H1 (cell line): ENCODE measurements around the gene ZBTB38. TPM values are rescaled to one million over a fixed set of nuclear protein-coding genes. Genes with fewer than 3 reads are reported as not detected.

Experiments
- CTCF ChIA-PET: fragments of 300-600 bp; sonication (Branson Sonifier 250); formaldehyde crosslinking; loops from one replicate; lab custom pipeline; 2021; ENCODE audit not compliant: partially characterized antibody; lab: Charles Lee
- POLR2A ChIA-PET: fragments of 300-600 bp; sonication (Branson Sonifier 250); formaldehyde crosslinking; loops from one replicate; lab custom pipeline; 2021; ENCODE audit warnings: inconsistent platforms; ENCODE audit not compliant: partially characterized antibody; lab: Charles Lee
- DNase-seq, 2 experiments: peaks; one replicate each; pipeline versions ENCODE4 v3.0.0 to v3.0.0-alpha.2; 2010 to 2022; ENCODE audit warnings: low spot score in 2 of 2, low read depth in 1 of 2, mixed read lengths in 1 of 2
- FAIRE-seq: peaks from 2 replicates; lab custom pipeline; 2011; peaks lifted over from hg19 to GRCh38; lab: Jason Lieb, UNC
- H2AFZ ChIP-seq: 2 replicates; pipeline ENCODE4 v1.8.1; 2012; ENCODE audit warnings: low read length, inconsistent platforms
- H2AK5ac ChIP-seq: 2 replicates; pipeline ENCODE4 v1.6.1; 2013; ENCODE audit warnings: low read depth, low read length
- H2BK120ac ChIP-seq: replicated peaks from 2 replicates; pipeline ENCODE3; 2013; ENCODE audit warnings: low read depth, low read length, inconsistent platforms
- H2BK12ac ChIP-seq: 2 replicates; pipeline ENCODE4 v1.6.1; 2013; ENCODE audit warnings: low read depth, low read length
- H2BK15ac ChIP-seq: 2 replicates; pipeline ENCODE4 v1.6.1; 2013; ENCODE audit warnings: low read length
- H2BK20ac ChIP-seq: 2 replicates; pipeline ENCODE4 v1.6.1; 2013; ENCODE audit warnings: low read length
- H2BK5ac ChIP-seq: 2 replicates; pipeline ENCODE4 v1.6.1; 2013; ENCODE audit warnings: low read depth, low read length
- H3K14ac ChIP-seq: 2 replicates; pipeline ENCODE4 v1.6.1; 2013; ENCODE audit warnings: inconsistent platforms; ENCODE audit not compliant: insufficient read length
- H3K18ac ChIP-seq: 2 replicates; pipeline ENCODE4 v1.6.1; 2013; ENCODE audit warnings: low read length; ENCODE audit errors: extremely low read depth
- H3K23ac ChIP-seq: 2 replicates; pipeline ENCODE4 v1.6.1; 2013; ENCODE audit warnings: inconsistent platforms; ENCODE audit not compliant: insufficient read length
- H3K23me2 ChIP-seq: 2 replicates; pipeline ENCODE4 v1.6.1; 2013; ENCODE audit warnings: low read depth, low read length
- H3K27ac ChIP-seq: 2 replicates; pipeline ENCODE4 v1.6.1; 2011; ENCODE audit warnings: low read depth, low read length, inconsistent platforms
- H3K27me3 ChIP-seq, 4 experiments: replicated peaks in 1 of 4; 1 replicate in 1 of 4; 2 replicates in 3 of 4; pipeline versions ENCODE4 v1.6.1 to v1.8.1; 2011 to 2013; ENCODE audit warnings: low read length in 3 of 4, mild to moderate bottlenecking in 3 of 4, inconsistent platforms in 2 of 4, mixed read lengths in 2 of 4, moderate library complexity in 1 of 4; ENCODE audit not compliant: control insufficient read depth in 3 of 4, insufficient read depth in 3 of 4; ENCODE audit errors: extremely low read depth in 1 of 4
- H3K36me3 ChIP-seq, 4 experiments: 2 replicates each; pipeline versions ENCODE4 v1.6.1 to v1.8.1; 2011 to 2013; ENCODE audit warnings: mild to moderate bottlenecking in 4 of 4, low read length in 3 of 4, moderate library complexity in 2 of 4, control low read depth in 1 of 4, inconsistent platforms in 1 of 4; ENCODE audit not compliant: insufficient read depth in 4 of 4, control insufficient read depth in 2 of 4
- H3K4ac ChIP-seq: replicated peaks from 2 replicates; pipeline ENCODE3; 2013; ENCODE audit warnings: low read length, low read depth, mixed read lengths, inconsistent platforms; ENCODE audit not compliant: insufficient read length
- H3K4me1 ChIP-seq, 4 experiments: replicated peaks in 1 of 4; 1 replicate in 1 of 4; 2 replicates in 3 of 4; pipeline versions ENCODE4 v1.6.1 to v1.8.1; 2011 to 2013; ENCODE audit warnings: low read length in 3 of 4, inconsistent platforms in 2 of 4, mixed read lengths in 1 of 4; ENCODE audit not compliant: insufficient read depth in 4 of 4, control insufficient read depth in 3 of 4
- H3K4me2 ChIP-seq, 2 experiments: 2 replicates each; pipeline versions ENCODE4 v1.6.1 to v1.8.1; 2011 to 2013; ENCODE audit warnings: low read depth in 2 of 2, low read length in 2 of 2, control low read depth in 1 of 2, inconsistent platforms in 1 of 2, mild to moderate bottlenecking in 1 of 2; ENCODE audit not compliant: insufficient read depth in 1 of 2
- H3K4me3 ChIP-seq, 4 experiments: fragments of 200-600, 300-600 bp in 1 of 4; sonication (generic), shearing (Covaris generic), sonication (Bioruptor Twin) in 1 of 4; 2 replicates each; pipeline versions ENCODE4 v1.5.1 to v1.8.1; 2011 to 2016; ENCODE audit warnings: low read length in 4 of 4, low read depth in 3 of 4, control low read depth in 2 of 4, inconsistent platforms in 2 of 4, mild to moderate bottlenecking in 2 of 4, mixed read lengths in 1 of 4, moderate library complexity in 1 of 4; ENCODE audit not compliant: insufficient read depth in 2 of 4; ENCODE audit errors: extremely low read depth in 1 of 4
- H3K56ac ChIP-seq: replicated peaks from 2 replicates; pipeline ENCODE3; 2013; ENCODE audit warnings: low read depth, mild to moderate bottlenecking, mixed read lengths, low read length, inconsistent platforms; ENCODE audit not compliant: insufficient read length
- H3K79me1 ChIP-seq: 2 replicates; pipeline ENCODE4 v1.6.1; 2013; ENCODE audit warnings: low read depth, low read length, control low read depth
- H3K79me2 ChIP-seq, 2 experiments: 2 replicates each; pipeline versions ENCODE4 v1.6.1 to v1.8.1; 2012 to 2013; ENCODE audit warnings: low read length in 2 of 2, mild to moderate bottlenecking in 2 of 2, inconsistent platforms in 1 of 2; ENCODE audit not compliant: insufficient read depth in 2 of 2, control insufficient read depth in 1 of 2
- H3K9ac ChIP-seq, 4 experiments: replicated peaks in 1 of 4; 1 replicate in 1 of 4; 2 replicates in 3 of 4; pipeline versions ENCODE4 v1.6.1 to v1.8.1; 2011 to 2013; ENCODE audit warnings: low read depth in 3 of 4, low read length in 3 of 4, control low read depth in 2 of 4, mild to moderate bottlenecking in 2 of 4, moderate library complexity in 2 of 4, inconsistent platforms in 1 of 4; ENCODE audit errors: extremely low read depth in 1 of 4
- H3K9me3 ChIP-seq, 2 experiments: 2 replicates each; pipeline versions ENCODE4 v1.6.1 to v1.8.1; 2012 to 2013; ENCODE audit warnings: mild to moderate bottlenecking in 2 of 2, moderate library complexity in 2 of 2, control low read depth in 1 of 2, inconsistent platforms in 1 of 2, low read depth in 1 of 2, low read length in 1 of 2, mixed read lengths in 1 of 2; ENCODE audit not compliant: insufficient read depth in 2 of 2
- H4K20me1 ChIP-seq, 2 experiments: replicated peaks in 1 of 2; 2 replicates each; pipeline versions ENCODE3 to v1.8.1; 2011 to 2013; ENCODE audit warnings: inconsistent platforms in 2 of 2, low read length in 2 of 2, mild to moderate bottlenecking in 1 of 2; ENCODE audit not compliant: insufficient read depth in 2 of 2, control insufficient read depth in 1 of 2
- H4K5ac ChIP-seq: 2 replicates; pipeline ENCODE4 v1.6.1; 2013; ENCODE audit warnings: low read length, low read depth, mixed read lengths, inconsistent platforms; ENCODE audit not compliant: insufficient read length
- H4K8ac ChIP-seq: 2 replicates; pipeline ENCODE4 v1.8.0; 2013; ENCODE audit warnings: mild to moderate bottlenecking, moderate library complexity, low read length, inconsistent platforms; ENCODE audit not compliant: insufficient read depth; ENCODE audit errors: extremely low read depth
- H4K91ac ChIP-seq: replicated peaks from 2 replicates; pipeline ENCODE3; 2013; ENCODE audit warnings: low read length, mixed read lengths, inconsistent platforms; ENCODE audit not compliant: insufficient read length
- ATF3 ChIP-seq: IDR thresholded peaks from 2 replicates; pipeline ENCODE4 v1.6.1; 2011; ENCODE audit warnings: low read depth, mild to moderate bottlenecking, low read length; ENCODE audit not compliant: insufficient read depth
- EP300 ChIP-seq, 2 experiments: IDR thresholded peaks; 1 replicate in 1 of 2; 2 replicates in 1 of 2; pipeline ENCODE4 v1.6.1; 2011 to 2012; ENCODE audit warnings: low read depth in 2 of 2, low read length in 2 of 2, mild to moderate bottlenecking in 2 of 2, borderline replicate concordance in 1 of 2, inconsistent platforms in 1 of 2, moderate library complexity in 1 of 2
- FOSL1 ChIP-seq: IDR thresholded peaks from 2 replicates; pipeline ENCODE4 v1.6.1; 2011; ENCODE audit warnings: mild to moderate bottlenecking, low read depth, low read length, moderate library complexity; ENCODE audit not compliant: insufficient read depth
- POLR2AphosphoS5 ChIP-seq: IDR thresholded peaks from 2 replicates; pipeline ENCODE4 v1.6.1; 2011; ENCODE audit warnings: low read depth, low read length
- RXRA ChIP-seq: IDR thresholded peaks from 2 replicates; pipeline ENCODE4 v1.6.1; 2011; ENCODE audit warnings: low read depth, mild to moderate bottlenecking, low read length, moderate library complexity; ENCODE audit not compliant: insufficient read depth
- YY1 ChIP-seq: IDR thresholded peaks from 2 replicates; pipeline ENCODE4 v1.6.1; 2011; ENCODE audit warnings: low read depth, mild to moderate bottlenecking, low read length
- WGBS, 2 experiments: shearing (Covaris generic) in 1 of 2; methylation state at CpG; one replicate each; pipeline versions ENCODE4 v1.1.6 to v1.1.7; 2013 to 2015; ENCODE audit warnings: low lambda C conversion rate in 2 of 2, mixed read lengths in 2 of 2, inconsistent platforms in 1 of 2, low coverage in 1 of 2, missing lambda C conversion rate in 1 of 2; ENCODE audit not compliant: insufficient replicate concordance in 2 of 2, insufficient coverage in 1 of 2, insufficient read length in 1 of 2; ENCODE audit errors: extremely low coverage in 1 of 2, missing lambda C conversion rate in 1 of 2; 5-methylcytosine and 5-hydroxymethylcytosine counted together
- polyA plus RNA-seq, 7 experiments: library from polyadenylated mRNA; depleted of rRNA in 3 of 7; stranded (reverse) in 5 of 7; unstranded in 2 of 7; fragments of >200 nt in 5 of 7; fragments of 200-250 nt in 2 of 7; gene quantifications; 1 replicate in 5 of 7; 2 replicates in 1 of 7; 4 replicates in 1 of 7; pipeline versions ENCODE4 v1.2.1 to v1.2.3, GENCODE V29; 2011 to 2013; ENCODE audit warnings: missing spikeins in 2 of 7, mixed read lengths in 2 of 7
- total RNA-seq: library from RNA; stranded (reverse); fragmentation: NEBNext Ultra II Directional; extraction: Animal tissue kit (Norgen Biotek cat#: 25700); gene quantifications from 2 replicates; pipeline ENCODE4 v1.2.1, GENCODE V29; 2021

ZBTB38 gene
- total and polyA plus RNA-seq, 2 of the 8 experiments (the other 6 are each of a cell fraction or from before 2014, with no cell fraction given) = 4.4 to 10.5 TPM

- Histone ChIP-seq H3K27ac (no peak overlapping the region), H3K79me1 (no peaks in the 10 kb centered on the region; the same call in 1 of the 2 replicates), H3K79me2 (no peaks in the 10 kb centered on the region), H3K9me3 (no peaks in the 10 kb centered on the region), H3K18ac (no peak overlapping the region), H2BK20ac (no peak overlapping the region), H2AFZ (no peak overlapping the region), H3K4me1 (peaks cover 0 to 8% (median 4%) of the 10 kb centered on the region in 4 experiments; a peak in 5 of 7 replicates), H3K14ac (no peak overlapping the region), H4K8ac (no peak overlapping the region), H2BK5ac (no peak overlapping the region), H3K56ac (no peak overlapping the region), H3K4me3 (no peak overlapping the region), H2BK120ac (no peak overlapping the region), H3K36me3 (no peaks in the 10 kb centered on the region), H2AK5ac (no peak overlapping the region), H3K9ac (no peak overlapping the region), H4K5ac (no peak overlapping the region), H3K23me2 (no peaks in the 10 kb centered on the region), H2BK12ac (no peak overlapping the region), H4K91ac (no peak overlapping the region), H3K4me2 (no peak overlapping the region), H3K4ac (no peak overlapping the region), H3K27me3 (no peaks in the 10 kb centered on the region), H4K20me1 (no peaks in the 10 kb centered on the region), H2BK15ac (no peak overlapping the region), H3K23ac (no peak overlapping the region)
- ChIA-PET POLR2A (no interaction called here), CTCF (interaction anchor here (0.9 to 1.8 kb wide), 5 partner anchors 8 to 251 kb away, joined by 3 to 4 read pairs (median 3); no protein-coding TSS in a partner anchor)
- FAIRE-seq (no peak), DNase-seq (no peak)
- WGBS, 2 experiments = 82% methylated on average over 4 of the region's 4 CpGs; no CpG with 5 or more reads in 1 of the 2 experiments
- TF ChIP-seq YY1 = no peak
- no peak for TF ChIP-seq FOSL1
- no peak for TF ChIP-seq RXRA
- no peak for TF ChIP-seq EP300 (IDR thresholded peaks at IDR 0.05; ENCODE audit: borderline replicate concordance in 1 of 2, low read depth in 2 of 2, low read length in 2 of 2)
- TF ChIP-seq POLR2AphosphoS5 = no peak
- TF ChIP-seq ATF3 = no peak
These were observed 10.3 kb downstream of the ZBTB38 start for GRCh38 chr3:141378556-141378955.
